OCI-LY1 (cell line): ENCODE data around the gene RBKS.

Source experiments
- H2AFZ ChIP-seq: fragments of 200-600 bp; sonication (generic), shearing (Covaris generic); 2 replicates; pipeline ENCODE4 v1.6.0; 2014; ENCODE audit warnings: antibody characterized with exemption, mild to moderate bottlenecking, low read length
- H3F3A ChIP-seq: fragments of 200-600 bp; sonication (generic), shearing (Covaris generic); 2 replicates; pipeline ENCODE4 v1.6.0; 2014; ENCODE audit warnings: mild to moderate bottlenecking, antibody characterized with exemption, low read length, moderate library complexity; ENCODE audit not compliant: insufficient read depth
- H3K27ac ChIP-seq: fragments of 200-600 bp; sonication (generic); 2 replicates; pipeline ENCODE4 v1.5.1; 2014; ENCODE audit warnings: low read length, mixed run types, mild to moderate bottlenecking, low read depth; ENCODE audit not compliant: poor library complexity, severe bottlenecking
- H3K27me3 ChIP-seq: fragments of 200-600 bp; sonication (generic); 2 replicates; pipeline ENCODE4 v1.6.0; 2014; ENCODE audit warnings: antibody characterized with exemption, mild to moderate bottlenecking, low read length, moderate library complexity; ENCODE audit not compliant: insufficient read depth
- H3K36me3 ChIP-seq: fragments of 200-600 bp; sonication (generic); 2 replicates; pipeline ENCODE4 v1.6.1; 2014; ENCODE audit warnings: mild to moderate bottlenecking, antibody characterized with exemption, low read length, moderate library complexity, mixed read lengths; ENCODE audit not compliant: insufficient read depth
- H3K4me1 ChIP-seq: fragments of 200-600 bp; sonication (generic); 2 replicates; pipeline ENCODE4 v1.5.1; 2014; ENCODE audit warnings: mild to moderate bottlenecking, low read length, moderate library complexity; ENCODE audit not compliant: insufficient read depth, severe bottlenecking
- H3K4me2 ChIP-seq: fragments of 200-600 bp; sonication (generic), shearing (Covaris generic); 2 replicates; pipeline ENCODE4 v1.6.1; 2014; ENCODE audit warnings: low read length
- H3K4me3 ChIP-seq: fragments of 200-600 bp; sonication (generic); 2 replicates; pipeline ENCODE4 v1.5.1; 2014; ENCODE audit warnings: low read length, low read depth, mild to moderate bottlenecking, mixed read lengths; ENCODE audit not compliant: poor library complexity, severe bottlenecking
- H3K79me2 ChIP-seq: fragments of 200-600 bp; shearing (Covaris generic); 2 replicates; pipeline ENCODE4 v1.6.1; 2016; ENCODE audit warnings: mixed run types, low read length, mixed read lengths; ENCODE audit not compliant: insufficient read depth
- H3K9ac ChIP-seq: fragments of 200-600 bp; sonication (generic), shearing (Covaris generic); 2 replicates; pipeline ENCODE4 v1.6.1; 2014; ENCODE audit warnings: mild to moderate bottlenecking, low read length, mixed read lengths
- H3K9me2 ChIP-seq: fragments of 200-600 bp; sonication (generic), shearing (Covaris generic); 2 replicates; pipeline ENCODE4 v1.6.1; 2014; ENCODE audit warnings: low read depth, mild to moderate bottlenecking, low read length, mixed read lengths
- H3K9me3 ChIP-seq: fragments of 200-600 bp; shearing (Covaris generic); 2 replicates; pipeline ENCODE4 v1.6.1; 2014; ENCODE audit warnings: low read length, mixed read lengths
- H4K20me1 ChIP-seq: fragments of 200-600 bp; sonication (generic), shearing (Covaris generic); 2 replicates; pipeline ENCODE4 v1.6.0; 2016; ENCODE audit warnings: mild to moderate bottlenecking, low read length; ENCODE audit not compliant: insufficient read depth
- CTCF ChIP-seq: fragments of 200-600 bp; sonication (generic), shearing (Covaris generic); IDR thresholded peaks from 2 replicates; pipeline ENCODE4 v1.5.1; 2017; ENCODE audit warnings: mild to moderate bottlenecking, antibody characterized with exemption, low read length, moderate library complexity, mixed read lengths
- EZH2 ChIP-seq: fragments of 200-600 bp; sonication (generic), shearing (Covaris generic); IDR thresholded peaks from 2 replicates; pipeline ENCODE4 v1.8.0; 2017; ENCODE audit warnings: borderline replicate concordance, mixed run types, mild to moderate bottlenecking, antibody characterized with exemption, low read length, moderate library complexity, mixed read lengths

RBKS gene

GRCh38 chr2:27824401-27824800, 65.8 kb downstream of the RBKS start:
- no peaks in the 10 kb centered on the region for H3K36me3 ChIP-seq
- no peak overlapping the region for H3K4me3 ChIP-seq
- no peaks in the 10 kb centered on the region for H3K4me1 ChIP-seq
- no peaks in the 10 kb centered on the region for H3F3A ChIP-seq
- H2AFZ ChIP-seq, result no peak overlapping the region
- H3K79me2 ChIP-seq, result no peaks in the 10 kb centered on the region
- H3K9me3 ChIP-seq, result peaks cover 5% of the 10 kb centered on the region; the same call in 1 of the 2 replicates
- no peaks in the 10 kb centered on the region; the same call in 1 of the 2 replicates for H3K27me3 ChIP-seq
- no peak overlapping the region for H3K27ac ChIP-seq
- H4K20me1 ChIP-seq, result no peaks in the 10 kb centered on the region
- no peak for TF ChIP-seq EZH2
- no peak for TF ChIP-seq CTCF
- no peak overlapping the region for H3K9ac ChIP-seq
- H3K4me2 ChIP-seq, result no peak overlapping the region
- no peaks in the 10 kb centered on the region for H3K9me2 ChIP-seq

DNA sequence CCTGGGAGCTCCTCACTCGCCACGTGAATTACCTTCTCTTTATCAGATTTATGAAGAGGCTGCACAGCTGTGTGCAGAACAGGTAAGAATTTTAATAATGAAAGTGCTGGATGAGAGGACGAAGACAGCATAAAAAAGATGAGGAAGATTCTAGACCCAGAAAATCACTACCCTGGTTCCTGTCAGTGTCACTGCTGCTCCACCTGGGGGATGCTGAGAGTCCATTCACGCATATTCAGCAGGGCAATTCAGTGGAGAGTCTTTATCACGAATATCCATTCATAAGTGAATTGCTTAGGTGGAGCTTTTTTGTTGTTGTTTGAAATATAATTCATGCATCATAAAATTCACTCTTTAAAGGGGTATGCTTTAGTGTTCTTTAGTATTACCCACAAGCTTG, 66.6 kb downstream of the RBKS start:
- H3K27me3 ChIP-seq, result no peaks in the 10 kb centered on the region; the same call in 1 of the 2 replicates
- no peak overlapping the region for H3K9ac ChIP-seq
- H3K4me3 ChIP-seq, result no peak overlapping the region
- H2AFZ ChIP-seq, result no peak overlapping the region
- no peaks in the 10 kb centered on the region for H3K79me2 ChIP-seq
- H3K4me1 ChIP-seq, result no peaks in the 10 kb centered on the region
- no peaks in the 10 kb centered on the region for H4K20me1 ChIP-seq
- no peaks in the 10 kb centered on the region for H3K9me2 ChIP-seq
- no peaks in the 10 kb centered on the region for H3K36me3 ChIP-seq
- no peak for TF ChIP-seq EZH2
- TF ChIP-seq CTCF, result 0 out of 2 replicates have a peak, but pooled peaks have one; percentile 4
- no peak overlapping the region for H3K4me2 ChIP-seq
- no peak overlapping the region for H3K27ac ChIP-seq
- H3F3A ChIP-seq, result no peaks in the 10 kb centered on the region
- H3K9me3 ChIP-seq, result peaks cover 5% of the 10 kb centered on the region; the same call in 1 of the 2 replicates

DNA sequence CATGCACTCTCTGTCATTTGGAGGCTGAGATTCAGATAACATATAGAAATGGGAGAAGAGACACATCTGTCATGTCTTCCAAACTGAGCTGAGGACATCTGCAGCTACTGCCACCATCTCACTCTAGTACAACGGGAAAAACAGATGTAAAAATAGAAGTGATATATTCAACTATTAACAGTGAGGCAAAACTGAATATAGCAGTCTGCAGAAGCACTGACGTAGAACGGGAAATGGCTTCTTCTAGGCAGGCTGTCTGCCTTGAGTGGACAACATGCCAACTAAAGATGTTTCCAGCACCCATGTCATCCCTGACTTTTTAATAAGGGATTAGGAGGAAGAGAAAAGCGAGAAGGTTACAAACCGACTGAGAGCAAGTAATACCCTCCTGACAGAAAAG, 67.1 kb downstream of the RBKS start:
- Histone ChIP-seq H3F3A (no peaks in the 10 kb centered on the region), H3K4me3 (no peak overlapping the region), H3K9ac (no peak overlapping the region), H3K4me1 (no peaks in the 10 kb centered on the region), H3K4me2 (no peak overlapping the region), H3K9me3 (peaks cover 5% of the 10 kb centered on the region; the same call in 1 of the 2 replicates), H2AFZ (no peak overlapping the region), H3K79me2 (no peaks in the 10 kb centered on the region), H3K27ac (no peak overlapping the region), H3K36me3 (no peaks in the 10 kb centered on the region), H3K9me2 (no peaks in the 10 kb centered on the region), H4K20me1 (no peaks in the 10 kb centered on the region), H3K27me3 (no peaks in the 10 kb centered on the region; the same call in 1 of the 2 replicates)
- TF ChIP-seq CTCF, result no peak
- TF ChIP-seq EZH2, result no peak
